Measurements from ENCODE around the gene MARCHF4.

MARCHF4 gene

GRCh38 chr2:216350214-216350791, 22.0 kb downstream of the MARCHF4 start:
- DNase-seq (ENCODE audit: low read depth in 2 of 2): peak in 1 of 2 donors; percentile 25

DNA sequence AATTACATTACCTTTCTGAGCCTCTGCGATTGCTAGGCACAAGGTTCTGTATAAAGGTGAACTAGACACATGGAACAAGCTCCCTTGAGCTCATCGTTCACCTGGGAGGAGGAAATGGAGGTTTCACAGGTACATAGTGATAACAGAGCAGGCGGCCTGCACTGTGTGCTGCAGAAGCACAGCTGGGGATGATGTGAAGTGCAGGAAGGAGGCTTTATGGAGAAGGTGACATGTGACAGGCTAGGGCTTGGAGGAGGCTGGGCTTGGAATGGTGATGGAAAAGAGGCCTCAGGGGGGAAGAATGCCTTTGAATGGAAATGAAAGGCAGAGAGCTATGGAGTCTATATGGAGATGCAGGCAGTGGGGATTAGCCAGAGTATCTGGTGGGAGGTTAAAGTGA, 22.9 kb downstream of the MARCHF4 start:
- no peak for DNase-seq (ENCODE audit: low read depth in 2 of 2)

- DNase-seq (ENCODE audit: low read depth in 2 of 2): no peak
These were observed 23.5 kb downstream of the MARCHF4 start for GRCh38 chr2:216348756-216349308.

GRCh38 chr2:216346781-216347180, 25.5 kb downstream of the MARCHF4 start:
- DNase-seq (ENCODE audit: low read depth in 2 of 2): no peak

DNA sequence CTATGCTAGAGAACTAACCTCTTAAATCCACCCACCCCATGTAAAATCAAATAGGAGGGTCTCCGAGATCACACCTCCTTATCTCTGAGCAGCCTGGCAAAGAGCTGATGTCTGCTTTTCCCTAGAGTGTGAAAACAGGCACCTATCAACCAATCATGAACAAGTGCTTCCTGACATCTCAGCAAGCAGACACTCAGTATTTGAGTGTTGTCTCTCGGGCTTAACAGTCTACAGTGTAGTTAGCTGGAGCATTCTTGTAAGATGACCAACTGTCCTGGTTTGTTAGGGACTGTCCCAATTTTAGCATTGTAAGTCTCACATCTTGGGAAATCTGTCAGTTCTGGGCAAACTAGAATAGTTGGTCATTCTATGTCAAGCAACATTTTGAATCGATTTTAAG, 26.4 kb downstream of the MARCHF4 start:
- DNase-seq (ENCODE audit: low read depth in 2 of 2): no peak

GRCh38 chr2:216344950-216345300, 27.4 kb downstream of the MARCHF4 start:
- no peak for DNase-seq (ENCODE audit: low read depth in 2 of 2)

GRCh38 chr2:216344206-216344949, 27.9 kb downstream of the MARCHF4 start:
- DNase-seq (ENCODE audit: low read depth in 2 of 2): no peak

- DNase-seq (ENCODE audit: low read depth in 2 of 2): no peak
These were observed 28.9 kb downstream of the MARCHF4 start for GRCh38 chr2:216343221-216343980.

- DNase-seq (ENCODE audit: low read depth in 2 of 2): no peak
These were observed 31.2 kb downstream of the MARCHF4 start for GRCh38 chr2:216341121-216341520.

GRCh38 chr2:216340280-216340631, 32.0 kb downstream of the MARCHF4 start:
- DNase-seq (ENCODE audit: low read depth in 2 of 2): no peak

GRCh38 chr2:216339456-216340279, 32.6 kb downstream of the MARCHF4 start:
- no peak for DNase-seq (ENCODE audit: low read depth in 2 of 2)

- no peak for DNase-seq (ENCODE audit: low read depth in 2 of 2)
These were observed 37.0 kb downstream of the MARCHF4 start for GRCh38 chr2:216335252-216335651.

DNA sequence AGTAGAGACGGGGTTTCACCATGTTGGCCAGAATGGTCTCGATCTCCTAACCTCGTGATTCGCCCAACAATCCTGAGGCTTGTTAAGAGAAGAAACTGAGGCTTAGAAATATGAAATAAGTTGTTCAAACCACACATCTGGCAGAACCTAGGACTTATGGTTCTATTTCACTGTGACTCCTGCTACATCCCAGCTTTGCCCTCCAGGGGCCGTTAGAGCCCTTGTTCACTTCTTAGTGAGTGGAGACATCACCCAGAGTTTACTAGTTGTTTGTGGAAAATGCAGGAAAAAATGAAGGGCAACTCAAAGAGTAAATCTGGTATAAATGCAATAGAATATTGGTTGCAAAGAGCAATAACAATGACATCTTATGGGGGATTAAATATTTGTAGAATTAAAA, 43.9 kb downstream of the MARCHF4 start:
- no peak for DNase-seq (ENCODE audit: low read depth in 2 of 2)

DNA sequence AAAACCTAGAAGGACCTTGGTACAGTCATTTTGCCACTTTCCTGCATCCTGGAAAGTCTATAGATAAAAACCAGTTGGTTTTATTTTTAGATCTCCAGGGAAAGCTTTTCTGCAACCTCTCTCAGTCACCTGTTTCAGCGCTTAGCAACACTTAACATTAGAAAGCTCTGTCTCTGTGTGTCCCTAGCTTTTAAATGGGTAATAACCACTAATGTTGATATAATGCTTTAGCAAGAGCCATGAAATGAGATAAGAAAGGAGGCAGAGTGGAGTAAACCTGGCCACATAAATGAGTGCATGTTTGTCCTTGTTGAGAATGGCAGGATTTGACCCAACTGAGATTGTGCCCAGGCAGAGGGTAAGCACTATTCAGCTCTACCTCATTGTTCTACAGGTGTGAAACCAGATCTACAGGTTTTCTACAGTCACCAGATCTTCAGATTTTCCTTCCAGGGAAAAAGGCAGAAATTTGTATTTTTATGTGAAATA, 44.8 kb downstream of the MARCHF4 start:
- DNase-seq (ENCODE audit: low read depth in 2 of 2): no peak

Measured in stimulated activated CD4-positive, alpha-beta T cell treated with anti-CD3 and anti-CD28 coated beads, Interleukin-15, amount 100 ng/mL, for 48 hours (primary cell).